HK-2 (cell line): Measurements from ENCODE around the gene AZIN2.

Source experiments
- DNase-seq: peaks from one replicate; pipeline ENCODE4 v3.0.0-alpha.2; 2018; ENCODE audit not compliant: unreplicated experiment

Gene AZIN2

DNA sequence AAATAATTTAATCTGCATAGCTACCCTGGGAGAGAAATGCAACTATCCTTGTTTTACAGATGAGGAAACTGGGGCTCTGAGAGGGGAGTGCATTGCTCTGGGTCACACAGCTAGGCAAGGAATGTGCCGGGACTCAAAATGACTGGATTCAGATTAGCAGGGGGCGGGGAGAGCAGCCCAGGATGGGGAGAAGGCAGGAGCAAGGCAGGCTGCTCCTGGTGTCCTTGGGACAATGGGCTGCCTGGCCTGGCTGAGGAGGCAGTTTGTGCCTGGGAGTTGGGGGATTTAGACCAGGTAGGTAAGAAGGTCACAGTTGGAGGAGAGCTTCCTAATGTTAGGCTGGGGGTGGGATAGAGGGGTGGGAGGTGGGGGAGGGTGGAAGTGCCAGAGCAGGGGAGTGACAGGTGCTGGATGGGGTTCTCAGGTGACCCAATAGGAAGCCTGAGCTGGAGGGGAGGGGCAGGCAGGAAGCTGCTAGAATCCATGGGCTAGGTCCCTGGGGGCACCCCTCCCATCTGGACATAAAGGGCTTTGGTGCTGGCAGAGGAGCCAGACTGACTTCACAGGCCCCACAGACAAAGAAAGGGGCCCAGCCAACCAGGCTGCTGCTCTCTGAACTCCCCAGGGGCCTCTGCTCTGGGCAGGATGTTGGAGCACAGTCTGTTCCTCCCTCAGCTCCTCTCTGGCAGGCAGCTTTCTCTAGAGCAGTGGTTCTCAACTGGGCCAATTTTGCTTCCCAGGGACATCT, 71.9 kb downstream of the AZIN2 start:
- no peak for DNase-seq

DNA sequence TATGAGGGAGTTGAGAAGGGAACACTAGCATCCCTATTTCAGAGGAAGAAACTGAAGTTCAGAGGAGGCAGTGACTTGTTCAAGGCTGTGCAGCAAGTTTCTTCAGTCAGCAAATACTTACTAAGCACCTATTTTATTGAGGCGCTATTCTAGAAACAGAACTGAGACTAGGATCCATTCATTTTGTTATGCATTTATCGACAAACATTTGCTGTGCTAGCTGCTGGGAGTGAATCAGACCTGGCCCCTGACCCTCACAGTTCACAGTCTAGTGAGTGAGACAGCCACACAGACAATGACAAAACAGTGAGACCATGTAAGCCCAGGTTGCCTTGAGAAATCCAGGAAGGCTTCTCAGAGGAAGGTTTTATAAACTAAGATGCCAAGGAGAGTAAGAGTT, 72.7 kb downstream of the AZIN2 start:
- no peak for DNase-seq

DNA sequence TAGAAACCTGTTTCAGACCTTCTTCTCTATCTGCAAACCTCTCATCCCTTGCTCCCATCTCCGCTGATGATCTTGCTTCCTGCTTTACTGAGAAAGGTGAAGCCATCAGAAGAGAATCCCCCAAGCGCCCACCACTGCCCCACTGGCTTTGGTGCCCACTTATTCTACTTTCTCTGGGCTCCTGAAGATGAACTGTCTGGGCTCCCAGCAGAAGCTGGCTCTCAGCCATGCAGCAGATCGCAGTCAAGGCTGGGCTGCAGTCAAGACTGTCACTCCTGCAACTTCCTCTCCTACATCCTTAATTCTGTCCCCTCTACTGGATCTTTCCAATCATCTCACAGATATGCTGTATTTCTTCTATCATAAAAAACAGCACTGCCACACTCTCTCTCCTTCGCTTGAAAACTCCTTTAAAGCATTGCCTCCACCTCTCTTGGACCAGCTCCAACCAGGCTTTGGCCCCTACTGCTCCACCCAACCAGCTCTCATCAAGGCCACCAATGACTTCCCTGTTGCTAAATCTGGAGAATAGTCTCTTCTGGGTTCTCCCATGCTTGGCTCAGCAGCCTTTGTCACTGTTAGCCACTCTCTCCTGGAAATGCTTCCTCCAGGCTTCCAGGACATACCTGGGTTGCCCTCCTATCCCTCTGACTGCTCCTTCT, 75.1 kb downstream of the AZIN2 start:
- no peak for DNase-seq

DNA sequence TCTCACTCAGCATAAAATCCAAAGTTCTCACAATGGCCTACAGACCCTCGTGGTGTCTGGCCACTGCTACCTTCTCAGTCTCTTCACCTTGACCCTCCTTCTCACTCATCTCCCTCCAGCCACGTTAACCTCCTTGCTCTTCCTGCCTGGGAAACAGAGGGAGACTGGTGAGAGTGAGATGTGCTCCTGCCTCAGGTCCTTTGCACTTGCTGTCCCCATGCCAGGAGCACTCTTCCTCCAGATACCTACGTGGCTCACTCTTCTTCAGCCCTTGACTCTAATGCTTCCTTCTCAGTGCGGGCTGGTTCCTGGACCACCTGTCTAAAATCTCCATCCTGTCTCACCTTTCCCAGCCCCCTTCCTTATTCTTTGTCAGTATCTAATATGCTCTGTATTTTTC, 76.2 kb downstream of the AZIN2 start:
- DNase-seq, result no peak

DNA sequence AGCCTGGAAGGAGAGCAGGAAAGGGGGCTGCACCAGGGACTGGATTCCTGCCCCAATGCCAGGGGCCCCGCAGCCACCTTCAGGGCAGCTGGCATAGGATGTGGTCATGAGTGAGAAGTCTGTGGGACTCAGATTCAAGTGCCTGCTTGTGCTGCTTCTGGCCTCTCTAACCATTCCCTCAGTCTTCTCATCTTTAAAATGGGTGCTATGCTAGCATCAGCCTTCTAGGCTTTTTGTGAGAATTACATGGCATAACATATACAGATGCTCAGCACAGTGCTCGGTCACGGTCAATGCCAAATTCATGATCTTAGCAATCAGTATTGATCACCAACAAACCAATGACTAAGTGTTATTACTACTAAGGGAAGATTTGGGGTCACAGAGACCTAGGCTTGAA, 77.4 kb downstream of the AZIN2 start:
- DNase-seq, result no peak

DNA sequence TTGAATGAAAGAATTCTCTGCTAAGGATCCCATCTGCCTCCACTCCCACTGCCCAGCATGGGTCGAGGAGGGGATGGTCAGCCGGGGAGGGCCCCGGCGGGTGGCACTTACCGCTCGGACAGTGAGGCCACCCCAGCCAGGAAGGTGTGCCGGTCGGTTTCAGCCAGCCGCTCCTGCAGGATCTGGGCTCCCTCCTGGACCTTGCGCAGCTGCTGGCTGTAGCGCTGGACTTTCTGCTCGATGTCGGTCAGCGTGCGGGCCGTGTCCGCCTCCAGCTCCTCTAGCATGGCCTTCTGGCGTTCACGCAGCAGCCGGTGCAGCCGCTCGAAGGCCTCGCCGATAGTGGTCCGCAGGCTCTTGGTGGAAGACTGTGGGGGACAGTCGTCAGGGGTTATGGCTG, 78.6 kb downstream of the AZIN2 start:
- no peak for DNase-seq

DNA sequence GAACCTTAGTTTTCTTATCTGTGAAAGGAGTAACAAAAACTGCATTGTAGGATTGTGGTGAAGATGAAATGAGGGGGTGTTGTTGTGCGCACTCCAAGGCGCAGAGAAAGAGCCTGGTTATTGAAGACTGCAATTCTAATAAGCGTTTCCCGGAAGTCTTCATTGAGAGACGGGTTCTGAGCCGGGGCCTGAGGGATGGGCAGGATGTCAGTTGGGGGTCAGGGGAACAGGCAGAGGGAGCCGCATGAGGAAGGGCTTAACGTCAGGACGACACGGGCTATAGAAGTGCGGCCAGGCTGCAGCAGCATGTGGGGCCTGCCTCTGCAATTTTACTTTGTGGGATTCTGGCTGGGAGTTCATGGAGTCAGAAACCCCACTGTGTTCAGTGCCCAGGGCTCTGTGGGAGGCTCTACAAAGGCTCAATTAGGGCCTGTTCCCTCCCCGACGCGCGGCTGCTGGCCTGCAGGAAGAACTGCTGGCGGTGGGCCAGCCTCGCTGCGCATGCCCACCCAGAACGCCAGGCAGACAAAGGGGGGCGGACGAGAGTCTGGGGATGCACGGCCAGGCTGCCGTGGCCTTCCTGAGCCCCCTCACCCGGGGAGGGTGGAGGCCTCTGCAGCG, 80.2 kb downstream of the AZIN2 start:
- DNase-seq, result no peak

DNA sequence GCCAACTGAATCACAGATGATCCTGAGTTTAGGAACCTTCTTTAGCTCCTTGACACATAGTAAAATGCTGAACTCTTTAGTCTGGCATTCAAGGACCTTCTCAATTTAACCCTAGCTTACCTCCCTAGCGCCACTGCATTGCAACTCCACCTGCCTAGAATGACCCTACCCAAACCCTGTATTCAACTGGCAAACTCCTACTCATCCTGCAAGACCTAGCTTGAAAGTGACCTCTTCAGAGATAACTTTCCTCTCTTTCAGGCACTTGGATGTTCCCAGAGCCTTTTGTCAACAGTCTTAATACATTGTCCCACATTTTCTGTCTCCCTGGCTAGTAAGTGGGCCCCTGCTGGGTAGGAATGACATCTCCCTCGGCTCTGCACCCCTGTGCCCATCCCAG, 81.2 kb downstream of the AZIN2 start:
- DNase-seq, result no peak

DNA sequence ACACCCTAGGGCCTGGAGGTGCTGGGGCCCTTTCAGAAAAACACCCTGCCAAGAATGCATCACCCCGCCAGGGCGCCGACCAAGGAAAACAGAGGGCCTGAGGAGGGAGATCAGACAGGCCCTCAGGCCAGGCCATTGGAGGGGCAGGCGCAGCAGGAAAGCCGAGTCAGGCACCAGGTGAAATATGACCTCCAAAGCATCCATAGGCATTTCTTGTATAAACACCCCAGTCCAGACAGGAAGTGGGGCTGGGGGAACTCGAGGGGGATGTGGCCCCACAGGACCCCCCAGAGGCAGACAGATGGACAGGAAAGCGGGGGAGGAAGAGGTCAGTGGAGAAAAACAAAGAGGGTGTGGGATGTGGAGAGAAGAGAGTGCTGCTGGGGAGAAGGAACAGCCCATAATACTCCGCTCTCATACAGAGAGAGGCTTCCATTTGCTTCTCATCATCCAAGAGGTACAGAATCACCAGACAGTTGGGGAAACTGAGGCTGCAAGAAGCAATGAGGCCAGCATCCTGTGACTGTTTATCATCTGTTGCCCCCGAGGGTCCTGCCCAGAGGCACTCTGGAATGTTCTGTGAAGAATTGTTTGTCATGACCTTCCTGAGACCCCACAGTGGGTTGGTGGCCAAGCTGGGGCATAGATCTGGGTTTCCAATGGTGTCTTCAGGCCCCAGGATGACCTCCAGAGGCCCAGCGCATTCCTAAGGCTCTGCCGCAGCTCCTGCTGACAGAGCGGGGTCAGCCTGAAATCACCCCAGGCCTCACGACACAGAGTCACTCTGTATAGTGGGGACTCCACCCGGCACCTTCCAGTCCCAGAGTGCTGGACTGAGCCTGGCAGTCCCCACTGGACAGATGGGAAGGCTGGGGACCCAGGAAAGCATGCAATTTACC, 82.9 kb downstream of the AZIN2 start:
- DNase-seq, result no peak

DNA sequence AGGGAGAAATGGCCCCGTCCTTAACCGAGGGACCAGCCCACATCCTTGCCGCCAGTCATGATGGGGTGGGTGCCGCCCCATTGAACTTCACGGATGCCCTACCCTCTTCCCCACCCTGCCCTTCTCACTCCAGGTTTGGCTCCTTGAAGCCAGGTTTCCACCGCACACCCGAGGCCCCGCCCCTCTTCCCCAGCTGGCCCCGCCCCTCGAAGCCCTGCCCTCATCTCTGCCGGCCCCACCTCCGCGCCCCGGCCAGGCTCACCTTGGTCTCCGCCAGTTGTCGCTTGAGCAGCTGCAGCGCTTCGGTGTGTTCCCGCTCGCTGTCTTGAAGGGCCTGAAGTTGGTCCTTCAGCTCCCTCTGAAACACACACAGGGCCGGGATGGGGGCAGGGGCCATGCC, 84.3 kb downstream of the AZIN2 start:
- no peak for DNase-seq

DNA sequence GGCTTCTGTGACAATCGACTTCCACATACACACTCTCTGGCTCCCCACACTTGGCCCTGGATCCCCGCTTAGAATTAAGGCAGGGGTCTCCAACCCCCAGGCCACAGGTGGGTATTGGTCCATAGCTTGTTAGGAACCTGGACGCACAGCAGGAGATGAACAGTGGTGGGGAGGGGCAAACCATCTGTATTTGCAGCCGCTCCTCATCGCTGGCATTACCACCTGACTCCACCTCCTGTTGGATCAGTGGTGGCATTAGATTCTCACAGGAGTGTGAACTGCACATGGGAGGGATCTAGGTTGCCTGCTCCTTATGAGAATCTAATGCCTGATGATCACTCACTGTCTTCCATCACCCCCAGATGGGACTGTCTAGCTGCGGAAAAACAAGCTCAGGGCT, 84.9 kb downstream of the AZIN2 start:
- DNase-seq, result no peak

DNA sequence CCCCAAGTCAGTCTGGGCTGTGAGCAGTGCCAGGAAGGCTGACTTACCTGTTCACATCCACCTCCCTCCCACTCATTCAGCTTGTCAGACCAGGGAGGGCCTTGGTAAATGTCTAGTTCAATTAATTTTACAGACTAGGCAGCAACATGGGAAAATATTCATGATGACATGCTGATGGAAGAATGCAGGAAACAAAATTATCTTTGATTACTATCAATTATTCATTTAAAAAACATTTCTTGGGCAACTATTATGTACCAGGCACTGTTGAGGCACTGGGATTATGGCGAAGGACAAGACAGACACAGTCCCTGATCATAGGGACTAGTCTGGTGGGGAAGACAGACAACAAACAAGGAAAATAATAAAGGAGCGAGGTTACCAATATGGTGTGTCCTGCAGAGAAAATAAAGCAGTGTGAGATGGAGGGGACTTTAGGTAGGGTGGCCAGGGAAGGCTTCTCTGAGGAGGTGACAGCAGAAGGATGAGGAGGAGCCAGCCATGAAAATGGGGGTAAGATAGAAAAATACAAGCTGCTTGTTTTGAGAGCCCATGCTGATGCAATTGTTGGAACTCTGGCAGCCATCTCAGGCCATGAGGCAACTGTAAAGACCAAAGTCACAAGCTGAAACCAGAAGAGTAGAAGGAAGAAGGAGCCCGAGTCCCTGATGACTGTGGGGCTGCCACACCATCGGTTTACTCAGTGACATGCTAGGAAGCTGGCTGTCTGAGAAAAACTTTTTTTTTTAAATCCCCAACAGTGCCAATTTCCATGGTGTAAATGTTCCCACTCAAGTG, 86.9 kb downstream of the AZIN2 start:
- no peak for DNase-seq

DNA sequence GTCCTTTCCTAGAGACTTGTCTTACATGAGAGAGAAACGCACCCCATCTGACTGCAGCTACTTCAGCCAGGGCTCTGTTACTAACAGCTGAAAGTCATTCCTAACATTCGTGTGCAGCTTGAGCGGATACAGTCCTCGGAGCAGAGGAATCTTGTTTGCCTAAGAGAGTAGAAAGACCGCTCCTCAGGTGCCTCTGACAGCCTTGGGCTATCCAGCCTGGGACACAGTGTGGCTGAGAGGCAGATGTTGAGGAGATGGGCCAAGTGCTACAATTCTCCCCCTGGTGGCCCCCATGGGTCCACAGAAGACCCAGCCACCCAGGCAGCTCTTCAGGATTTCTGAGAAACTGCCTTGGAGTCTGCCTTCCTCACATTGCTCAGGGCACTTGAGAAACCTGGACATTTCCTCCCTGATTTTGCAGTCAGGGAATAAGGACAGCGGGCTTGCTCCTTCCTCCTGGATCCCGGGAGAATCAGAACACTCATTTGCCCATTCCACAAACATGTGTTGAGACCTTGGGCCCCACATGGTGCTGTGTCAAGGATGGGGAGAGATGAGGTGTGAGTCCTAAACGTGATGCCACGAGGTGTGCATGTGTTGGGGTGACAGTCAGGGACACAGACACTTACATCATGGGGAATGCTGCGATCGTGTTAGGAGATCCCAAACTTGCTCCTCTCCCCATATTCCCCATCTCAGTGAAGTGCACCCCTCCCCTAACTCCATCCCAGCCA, 87.8 kb downstream of the AZIN2 start:
- no peak for DNase-seq

DNA sequence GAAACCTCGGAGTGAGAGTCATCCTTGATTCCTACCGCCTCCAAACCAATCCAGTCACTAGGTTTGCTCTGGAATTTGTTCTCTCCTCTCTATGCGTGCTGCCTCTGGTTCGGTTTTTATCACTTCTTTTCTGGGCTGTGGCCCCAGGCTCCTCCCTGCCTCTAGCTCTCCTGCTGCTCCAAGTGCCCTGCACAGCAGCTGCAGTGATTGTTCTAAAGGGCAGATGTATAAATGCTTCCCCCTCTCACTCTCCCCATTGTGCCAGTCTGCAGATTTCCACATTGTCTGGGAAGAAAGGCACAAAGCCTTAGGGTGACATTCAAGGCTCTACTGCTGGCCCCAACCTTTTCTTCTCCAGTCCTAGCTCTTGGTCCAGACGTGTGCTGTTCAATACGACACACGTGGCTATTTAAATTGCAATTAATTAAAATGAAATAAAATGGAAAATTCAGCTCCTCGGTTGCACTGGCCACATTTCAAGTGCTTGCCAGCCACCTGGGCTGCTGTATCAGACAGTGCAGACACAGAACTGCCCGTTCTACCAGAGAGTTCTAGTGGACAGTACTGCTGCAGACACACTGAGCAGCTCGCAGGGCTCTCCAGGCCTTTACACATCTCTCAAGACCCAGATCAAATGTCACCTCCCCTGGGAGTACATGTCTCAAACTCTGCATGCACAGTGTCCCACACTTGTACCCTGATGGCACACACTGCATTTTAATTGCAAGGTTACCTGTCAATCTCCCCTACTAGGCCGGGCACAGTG, 88.5 kb downstream of the AZIN2 start:
- no peak for DNase-seq
